AG04449 (cell line): Measurements from ENCODE around the gene SLC25A33.

ENCODE experiments used
- CTCF ChIA-PET: fragments of 350-600 bp; formaldehyde crosslinking; extraction: SDS; loops from one replicate; lab custom pipeline; 2021; ENCODE audit warnings: antibody characterized with exemption; lab: Yijun Ruan, JAX
- POLR2A ChIA-PET: fragments of 400-600, 350-600 bp; formaldehyde crosslinking; extraction: SDS; loops from one replicate; lab custom pipeline; 2020; ENCODE audit warnings: antibody characterized with exemption, inconsistent platforms; lab: Yijun Ruan, JAX
- DNase-seq: peaks from one replicate; pipeline ENCODE4 v3.0.0-alpha.2; 2010; ENCODE audit warnings: low read depth, low spot score
- H3K4me3 ChIP-seq: 2 replicates; pipeline ENCODE4 v1.5.1; 2011; ENCODE audit warnings: low read depth, mild to moderate bottlenecking, control low read depth, low read length
- TF ChIP-seq, protein P1 (sequence below): IDR thresholded peaks from one replicate; pipeline ENCODE4 v1.5.1; 2011; ENCODE audit warnings: mild to moderate bottlenecking, moderate library complexity, low read length, control low read depth, inconsistent platforms; ENCODE audit not compliant: insufficient read depth; ENCODE audit errors: missing control alignments

SLC25A33 gene

DNA sequence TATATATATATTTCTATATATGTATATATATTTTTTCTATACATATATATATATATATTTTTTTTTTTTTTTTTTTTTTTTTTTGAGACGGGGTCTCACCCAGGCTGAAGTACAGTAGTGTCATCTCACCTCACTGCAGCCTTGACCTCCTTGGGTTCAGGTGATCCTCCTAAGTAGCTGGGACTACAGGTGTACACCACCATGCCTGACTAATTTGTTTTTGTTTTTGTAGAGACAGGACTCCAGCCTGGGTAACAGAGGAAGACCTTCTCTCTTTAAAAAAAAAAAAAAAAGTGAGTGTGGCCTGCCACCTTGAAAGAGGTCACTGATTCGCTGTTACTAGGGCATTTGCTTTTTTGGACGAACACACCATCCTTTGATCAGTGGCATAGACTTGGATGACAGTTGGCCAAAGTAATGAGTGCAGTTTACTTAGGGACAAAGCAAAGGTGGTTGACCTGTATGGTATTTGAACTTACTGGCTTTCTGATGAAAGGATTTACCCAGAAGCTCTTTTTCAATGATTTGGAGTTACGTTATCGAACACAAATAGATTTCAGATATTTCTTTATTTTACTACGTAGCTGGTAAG is 10.8 kb downstream of the SLC25A33 start:
- ChIA-PET CTCF (interaction anchor here (0.9 to 1.3 kb wide), 2 partner anchors 9 to 35 kb away, joined by 3 to 4 read pairs; no protein-coding TSS in a partner anchor), POLR2A (no interaction called here)
- DNase-seq = no peak
- TF ChIP-seq, protein P1, sequence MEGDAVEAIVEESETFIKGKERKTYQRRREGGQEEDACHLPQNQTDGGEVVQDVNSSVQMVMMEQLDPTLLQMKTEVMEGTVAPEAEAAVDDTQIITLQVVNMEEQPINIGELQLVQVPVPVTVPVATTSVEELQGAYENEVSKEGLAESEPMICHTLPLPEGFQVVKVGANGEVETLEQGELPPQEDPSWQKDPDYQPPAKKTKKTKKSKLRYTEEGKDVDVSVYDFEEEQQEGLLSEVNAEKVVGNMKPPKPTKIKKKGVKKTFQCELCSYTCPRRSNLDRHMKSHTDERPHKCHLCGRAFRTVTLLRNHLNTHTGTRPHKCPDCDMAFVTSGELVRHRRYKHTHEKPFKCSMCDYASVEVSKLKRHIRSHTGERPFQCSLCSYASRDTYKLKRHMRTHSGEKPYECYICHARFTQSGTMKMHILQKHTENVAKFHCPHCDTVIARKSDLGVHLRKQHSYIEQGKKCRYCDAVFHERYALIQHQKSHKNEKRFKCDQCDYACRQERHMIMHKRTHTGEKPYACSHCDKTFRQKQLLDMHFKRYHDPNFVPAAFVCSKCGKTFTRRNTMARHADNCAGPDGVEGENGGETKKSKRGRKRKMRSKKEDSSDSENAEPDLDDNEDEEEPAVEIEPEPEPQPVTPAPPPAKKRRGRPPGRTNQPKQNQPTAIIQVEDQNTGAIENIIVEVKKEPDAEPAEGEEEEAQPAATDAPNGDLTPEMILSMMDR = no peak
- no peak overlapping the region for H3K4me3 ChIP-seq

DNA sequence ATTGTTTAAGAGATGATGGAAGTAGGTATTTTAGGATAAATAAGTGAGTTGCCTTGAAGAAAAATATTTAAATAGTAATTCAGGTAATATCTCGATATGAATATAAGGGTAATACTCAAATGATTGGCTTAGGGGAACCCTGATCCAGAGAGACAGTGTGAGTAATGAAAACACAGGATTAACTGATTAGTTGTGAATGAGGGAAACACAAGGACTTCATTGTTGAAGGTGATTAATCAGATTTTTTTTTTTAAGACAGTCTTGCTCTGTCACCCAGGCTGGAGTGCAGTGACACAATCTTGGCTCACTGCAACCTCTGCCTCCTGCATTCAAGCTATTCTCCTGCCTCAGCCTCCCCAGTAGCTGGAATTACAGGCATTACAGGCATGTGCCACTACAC is 12.7 kb downstream of the SLC25A33 start:
- H3K4me3 ChIP-seq = no peak overlapping the region
- CTCF ChIA-PET = interaction anchor here (1.0 to 1.3 kb wide), 2 partner anchors 27 to 564 kb away, joined by 3 to 4 read pairs; no protein-coding TSS in a partner anchor
- TF ChIP-seq, protein P1 = no peak
- POLR2A ChIA-PET = no interaction called here
- no peak for DNase-seq

DNA sequence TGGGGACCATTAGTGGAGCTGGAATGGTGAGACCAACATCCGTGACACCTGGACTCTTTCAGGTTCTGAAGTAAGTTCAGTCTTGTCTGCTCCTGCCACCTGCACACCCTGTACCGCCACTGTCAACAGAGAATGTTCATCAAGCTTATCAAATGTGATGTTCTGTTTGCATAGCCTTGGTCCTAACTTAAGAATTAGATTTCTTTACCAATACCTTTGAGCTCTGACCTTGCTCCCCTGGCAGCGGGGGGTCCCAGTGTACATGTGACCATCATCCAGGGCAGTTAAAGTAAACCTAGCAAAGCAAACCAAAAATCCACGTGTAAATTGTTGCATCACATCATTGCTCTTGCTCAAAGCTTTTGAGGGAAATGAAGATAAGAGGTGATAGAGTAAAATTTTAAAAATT is 14.5 kb downstream of the SLC25A33 start:
- ChIA-PET CTCF (interaction anchor here (0.7 to 2.8 kb wide), 4 partner anchors 13 to 442 kb away, joined by 3 to 11 read pairs (median 4); no protein-coding TSS in a partner anchor), POLR2A (interaction anchor here (1.3 kb wide), 1 partner anchor 15 kb away, joined by 3 read pairs; the partner anchor contains the start of gene SLC25A33)
- DNase-seq = no peak
- TF ChIP-seq, protein P1 = no peak
- no peak overlapping the region for H3K4me3 ChIP-seq

DNA sequence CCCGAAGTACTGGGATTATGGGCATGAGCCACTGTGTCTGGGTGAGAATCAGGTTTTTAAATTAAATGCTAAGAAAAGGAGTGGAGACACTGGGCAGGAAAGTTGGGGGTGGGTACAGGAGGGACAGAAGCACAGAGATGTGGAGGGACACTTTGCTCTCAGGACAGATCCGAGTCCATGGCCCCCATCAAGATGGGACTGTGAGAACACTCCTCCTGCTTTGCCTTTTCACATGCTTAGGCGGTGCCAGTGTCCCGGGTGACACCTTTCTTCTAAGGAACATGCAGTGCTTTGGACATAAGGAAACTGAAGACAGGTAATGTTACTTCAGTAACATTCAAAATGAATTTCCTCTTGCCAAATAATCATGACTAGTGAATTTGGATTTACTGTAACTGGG is 16.7 kb downstream of the SLC25A33 start:
- H3K4me3 ChIP-seq = no peak overlapping the region
- CTCF ChIA-PET = interaction anchor here (1.5 kb wide), 1 partner anchor 60 kb away, joined by 4 read pairs; no protein-coding TSS in a partner anchor
- POLR2A ChIA-PET = no interaction called here
- TF ChIP-seq, protein P1 = no peak
- DNase-seq = no peak

DNA sequence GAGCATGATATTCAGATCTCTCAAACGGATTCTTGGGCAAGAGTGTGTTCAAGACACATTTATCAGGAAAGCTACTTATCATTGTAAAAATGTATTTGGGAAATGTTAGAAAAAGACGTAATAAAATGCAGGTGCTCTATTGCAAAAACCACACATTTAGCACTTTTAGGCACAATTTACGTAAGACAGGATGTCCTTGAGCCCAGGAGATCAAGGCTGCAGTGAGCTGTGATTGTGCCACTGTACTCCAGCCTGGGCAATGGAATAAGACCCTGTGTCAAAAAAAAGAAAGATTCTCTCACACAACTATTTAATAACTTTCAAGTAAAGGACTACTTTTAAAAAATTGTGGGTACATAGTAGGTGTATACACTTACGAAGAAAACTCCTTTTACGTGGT is 18.4 kb downstream of the SLC25A33 start:
- CTCF ChIA-PET = interaction anchor here (0.8 to 1.8 kb wide), 5 partner anchors 12 to 64 kb away, joined by 3 to 8 read pairs (median 4); no protein-coding TSS in a partner anchor
- TF ChIP-seq, protein P1 = no peak
- no peak overlapping the region for H3K4me3 ChIP-seq
- POLR2A ChIA-PET = interaction anchor here (0.9 kb wide), 1 partner anchor 19 kb away, joined by 3 read pairs; the partner anchor contains the start of gene SLC25A33
- no peak for DNase-seq

DNA sequence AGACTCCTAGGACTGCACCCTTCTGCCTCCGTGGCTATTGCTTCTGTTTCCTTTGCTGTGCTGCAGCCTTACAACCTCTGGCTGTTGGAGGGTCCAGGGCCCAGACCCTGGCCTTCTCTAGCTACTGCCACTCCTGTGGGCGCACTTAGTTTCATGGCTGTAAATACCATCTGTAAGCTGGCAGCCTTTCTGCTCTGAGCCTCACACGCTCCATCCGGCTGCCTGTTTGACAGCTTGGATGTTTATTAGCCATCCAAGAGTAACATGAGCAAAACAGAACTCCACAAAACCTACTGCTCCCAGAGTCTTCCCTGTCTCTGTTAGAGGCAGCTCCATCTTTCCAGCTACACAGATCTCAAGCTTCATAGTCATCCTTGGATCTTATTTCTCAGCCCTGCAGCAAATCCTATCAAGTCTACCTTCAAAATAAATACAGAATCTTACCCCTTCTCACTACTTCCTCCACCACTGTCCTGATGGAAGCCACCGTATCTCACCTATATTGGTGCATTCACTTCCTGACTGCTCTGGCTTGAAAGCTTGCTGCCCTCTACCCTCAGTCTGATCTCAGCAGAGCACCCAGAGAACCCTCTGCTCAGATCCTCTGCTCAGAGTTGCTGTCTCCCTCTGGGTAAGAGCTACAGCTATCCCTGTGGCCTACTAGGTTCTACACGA is 19.1 kb downstream of the SLC25A33 start:
- no peak for DNase-seq
- TF ChIP-seq, protein P1 = no peak
- ChIA-PET CTCF (interaction anchor here (1.1 to 2.2 kb wide), 5 partner anchors 12 to 62 kb away, joined by 3 to 11 read pairs (median 4); no protein-coding TSS in a partner anchor), POLR2A (interaction anchor here (0.9 kb wide), 1 partner anchor 19 kb away, joined by 3 read pairs; the partner anchor contains the start of gene SLC25A33)
- no peak overlapping the region for H3K4me3 ChIP-seq
